Measurements from ENCODE around the gene HPCA. TPM values are rescaled to one million over a fixed set of nuclear protein-coding genes. Genes with fewer than 3 reads are reported as not detected.

Gene HPCA
- polyA plus RNA-seq, 1 donor (not counting 4 experiments of a cell fraction or from before 2014, with no cell fraction given) = not detected

- dilution Hi-C loops (cut with MboI; ENCODE audit: extremely low pct_ligation_motif_present, low sequenced_read_pairs) = no loop called here
- H3K9me1 ChIP-seq (ENCODE audit: control insufficient read depth, extremely low read depth, insufficient read depth, low read length) = no peaks in the 10 kb centered on the region
- H3K4me3 ChIP-seq (ENCODE audit: control insufficient read depth in 2 of 3, extremely low read depth in 1 of 3, insufficient read depth in 2 of 3, low read depth in 1 of 3, low read length in 3 of 3) = peak overlapping the region in 2 of 3 experiments; percentile 39 to 46
- H3K36me3 ChIP-seq (ENCODE audit: control insufficient read depth in 2 of 2, extremely low read depth in 1 of 2, insufficient read depth in 2 of 2, low read length in 2 of 2) = peaks cover 2 to 19% of the 10 kb centered on the region in 2 experiments
- no peak for DNase-seq (ENCODE audit: low read depth, low spot score)
- no peak for FAIRE-seq
- H3K27me3 ChIP-seq (ENCODE audit: control insufficient read depth, extremely low read depth, insufficient read depth, low read length) = peaks cover 23% of the 10 kb centered on the region
- H3K9me3 ChIP-seq (ENCODE audit: control insufficient read depth, low read depth, low read length) = no peaks in the 10 kb centered on the region
- no peak overlapping the region for H3K27ac ChIP-seq (ENCODE audit: control insufficient read depth, insufficient read depth, low read length)
- H4K20me1 ChIP-seq (ENCODE audit: control insufficient read depth, extremely low read depth, insufficient read depth, low read length) = no peaks in the 10 kb centered on the region
- TF ChIP-seq EZH2 (IDR thresholded peaks at IDR 0.05; ENCODE audit: low read length) = peak; percentile 40
- TF ChIP-seq, protein P1, sequence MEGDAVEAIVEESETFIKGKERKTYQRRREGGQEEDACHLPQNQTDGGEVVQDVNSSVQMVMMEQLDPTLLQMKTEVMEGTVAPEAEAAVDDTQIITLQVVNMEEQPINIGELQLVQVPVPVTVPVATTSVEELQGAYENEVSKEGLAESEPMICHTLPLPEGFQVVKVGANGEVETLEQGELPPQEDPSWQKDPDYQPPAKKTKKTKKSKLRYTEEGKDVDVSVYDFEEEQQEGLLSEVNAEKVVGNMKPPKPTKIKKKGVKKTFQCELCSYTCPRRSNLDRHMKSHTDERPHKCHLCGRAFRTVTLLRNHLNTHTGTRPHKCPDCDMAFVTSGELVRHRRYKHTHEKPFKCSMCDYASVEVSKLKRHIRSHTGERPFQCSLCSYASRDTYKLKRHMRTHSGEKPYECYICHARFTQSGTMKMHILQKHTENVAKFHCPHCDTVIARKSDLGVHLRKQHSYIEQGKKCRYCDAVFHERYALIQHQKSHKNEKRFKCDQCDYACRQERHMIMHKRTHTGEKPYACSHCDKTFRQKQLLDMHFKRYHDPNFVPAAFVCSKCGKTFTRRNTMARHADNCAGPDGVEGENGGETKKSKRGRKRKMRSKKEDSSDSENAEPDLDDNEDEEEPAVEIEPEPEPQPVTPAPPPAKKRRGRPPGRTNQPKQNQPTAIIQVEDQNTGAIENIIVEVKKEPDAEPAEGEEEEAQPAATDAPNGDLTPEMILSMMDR (optimal IDR thresholded peaks at IDR 0.05 in 1 of 3, IDR thresholded peaks at IDR 0.05 in 1 of 3, conservative IDR thresholded peaks at IDR 0.05 in 1 of 3; ENCODE audit: extremely low read depth in 1 of 3, insufficient read depth in 2 of 3, low read length in 3 of 3) = peak in 2 of 3 experiments; percentile 41 to 66
- H3K9ac ChIP-seq (ENCODE audit: control insufficient read depth, extremely low read depth, insufficient read depth, low read length) = no peak overlapping the region
- peaks cover 21% of the 10 kb centered on the region for H3K4me1 ChIP-seq (ENCODE audit: control insufficient read depth, extremely low read depth, insufficient read depth, low read length)
- peak overlapping the region; percentile 76 for H3K4me2 ChIP-seq (ENCODE audit: control insufficient read depth, extremely low read depth, insufficient read depth, low read depth, low read length)
- H3K79me2 ChIP-seq (ENCODE audit: control insufficient read depth, insufficient read depth, low read length) = no peaks in the 10 kb centered on the region
- H2AFZ ChIP-seq (ENCODE audit: control insufficient read depth, low read length) = no peak overlapping the region
These were observed 6.3 kb downstream of the HPCA start for GRCh38 chr1:32892368-32893197.

DNA sequence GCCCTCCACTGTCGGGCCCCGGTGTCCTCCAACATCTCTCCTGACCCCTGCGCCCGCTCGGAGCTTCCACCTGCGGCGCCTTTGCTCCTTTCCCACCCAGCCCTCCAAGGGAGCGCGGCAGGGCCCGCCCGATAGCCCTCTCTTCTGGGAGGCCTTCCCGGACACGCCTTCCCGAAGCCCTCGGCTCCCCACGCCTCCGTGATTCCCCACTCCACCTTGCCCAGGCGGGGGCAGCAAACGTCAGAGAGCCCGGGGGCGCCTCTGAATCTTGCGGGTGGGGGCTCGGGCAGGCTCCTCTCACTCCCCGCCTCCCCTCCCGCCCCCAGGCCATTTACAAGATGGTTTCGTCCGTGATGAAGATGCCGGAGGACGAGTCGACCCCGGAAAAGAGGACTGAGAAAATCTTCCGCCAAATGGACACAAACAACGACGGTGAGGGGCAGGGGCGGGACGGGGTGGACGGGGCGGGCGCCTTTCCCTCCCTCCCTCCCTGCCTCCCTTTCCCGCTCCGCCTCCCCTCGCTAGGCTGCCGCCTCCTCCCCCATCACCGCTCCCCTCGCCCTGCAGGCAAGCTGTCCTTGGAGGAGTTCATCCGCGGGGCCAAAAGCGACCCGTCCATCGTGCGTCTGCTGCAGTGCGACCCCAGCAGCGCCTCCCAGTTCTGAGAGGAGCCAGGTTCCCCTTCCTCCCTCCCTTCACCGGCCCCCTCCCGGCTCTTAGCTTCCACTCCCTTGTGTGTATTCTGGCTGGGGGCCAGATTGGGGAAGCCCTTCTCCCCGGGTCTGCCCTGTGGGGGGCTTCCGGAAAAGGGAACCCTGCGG, 7.1 kb downstream of the HPCA start:
- no peaks in the 10 kb centered on the region for H3K79me2 ChIP-seq (ENCODE audit: control insufficient read depth, insufficient read depth, low read length)
- DNase-seq (ENCODE audit: low read depth, low spot score) (no peak), FAIRE-seq (no peak)
- H3K27ac ChIP-seq (ENCODE audit: control insufficient read depth, insufficient read depth, low read length) = no peak overlapping the region
- peaks cover 2 to 19% of the 10 kb centered on the region in 2 experiments for H3K36me3 ChIP-seq (ENCODE audit: control insufficient read depth in 2 of 2, extremely low read depth in 1 of 2, insufficient read depth in 2 of 2, low read length in 2 of 2)
- no peak overlapping the region for H3K9ac ChIP-seq (ENCODE audit: control insufficient read depth, extremely low read depth, insufficient read depth, low read length)
- H2AFZ ChIP-seq (ENCODE audit: control insufficient read depth, low read length) = no peak overlapping the region
- H3K4me2 ChIP-seq (ENCODE audit: control insufficient read depth, extremely low read depth, insufficient read depth, low read depth, low read length) = peak overlapping the region; percentile 76
- peaks cover 15% of the 10 kb centered on the region for H3K27me3 ChIP-seq (ENCODE audit: control insufficient read depth, extremely low read depth, insufficient read depth, low read length)
- H3K4me1 ChIP-seq (ENCODE audit: control insufficient read depth, extremely low read depth, insufficient read depth, low read length) = peaks cover 28% of the 10 kb centered on the region
- H3K4me3 ChIP-seq (ENCODE audit: control insufficient read depth in 2 of 3, extremely low read depth in 1 of 3, insufficient read depth in 2 of 3, low read depth in 1 of 3, low read length in 3 of 3) = peak overlapping the region; percentile 2 to 39 (median 13)
- H3K9me3 ChIP-seq (ENCODE audit: control insufficient read depth, low read depth, low read length) = no peaks in the 10 kb centered on the region
- TF ChIP-seq, protein P1 (optimal IDR thresholded peaks at IDR 0.05 in 1 of 3, IDR thresholded peaks at IDR 0.05 in 1 of 3, conservative IDR thresholded peaks at IDR 0.05 in 1 of 3; ENCODE audit: extremely low read depth in 1 of 3, insufficient read depth in 2 of 3, low read length in 3 of 3) = peak in 1 of 3 experiments; percentile 19
- TF ChIP-seq EZH2 (IDR thresholded peaks at IDR 0.05; ENCODE audit: low read length) = no peak
- no peaks in the 10 kb centered on the region for H3K9me1 ChIP-seq (ENCODE audit: control insufficient read depth, extremely low read depth, insufficient read depth, low read length)
- no peaks in the 10 kb centered on the region for H4K20me1 ChIP-seq (ENCODE audit: control insufficient read depth, extremely low read depth, insufficient read depth, low read length)
- dilution Hi-C loops (cut with MboI; ENCODE audit: extremely low pct_ligation_motif_present, low sequenced_read_pairs) = no loop called here
